Raji (cell line): ENCODE measurements around the gene SCT.

Experiments
- POLR2A ChIP-seq: IDR thresholded peaks from 2 replicates; pipeline ENCODE4 v1.6.1; 2011; ENCODE audit warnings: low read depth, low read length, control low read depth; ENCODE audit not compliant: insufficient read depth

SCT gene, protein sequence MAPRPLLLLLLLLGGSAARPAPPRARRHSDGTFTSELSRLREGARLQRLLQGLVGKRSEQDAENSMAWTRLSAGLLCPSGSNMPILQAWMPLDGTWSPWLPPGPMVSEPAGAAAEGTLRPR

DNA sequence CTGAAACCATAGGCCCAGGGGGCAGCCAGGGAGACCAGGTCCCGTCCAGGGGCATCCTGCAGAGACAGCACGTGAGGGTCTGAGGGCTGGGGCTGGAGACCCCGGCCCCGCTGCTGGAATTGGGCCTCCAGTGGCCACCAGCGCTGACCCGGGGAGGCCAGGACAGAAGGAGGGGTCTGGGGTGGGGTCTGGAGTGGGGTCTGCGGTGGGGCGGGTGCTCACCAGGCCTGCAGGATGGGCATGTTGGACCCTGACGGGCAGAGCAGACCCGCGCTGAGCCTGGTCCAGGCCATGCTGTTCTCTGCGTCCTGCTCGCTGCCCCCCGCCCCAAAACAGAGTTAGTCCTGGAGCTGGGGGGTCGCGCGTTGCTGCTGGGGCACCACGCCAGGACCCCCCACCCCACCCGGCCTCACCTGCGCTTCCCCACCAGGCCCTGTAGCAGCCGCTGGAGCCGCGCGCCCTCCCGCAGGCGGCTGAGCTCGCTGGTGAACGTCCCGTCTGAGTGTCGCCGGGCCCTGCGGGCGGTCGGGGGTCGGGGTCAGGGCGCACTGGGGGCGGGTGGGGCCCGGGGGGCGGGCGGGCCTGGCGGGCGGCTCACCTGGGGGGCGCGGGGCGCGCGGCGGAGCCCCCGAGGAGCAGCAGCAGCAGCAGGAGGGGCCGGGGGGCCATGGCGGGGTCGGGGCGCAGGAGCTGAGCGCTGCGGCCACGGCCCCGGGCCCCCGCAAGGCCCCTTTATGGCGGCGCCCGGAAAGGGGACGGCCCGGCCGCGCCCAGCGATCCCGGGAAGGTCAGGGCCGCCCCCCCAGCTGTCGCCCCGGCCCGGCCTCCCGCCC lies at the start of gene SCT:
SCT (minus strand) TSS at position 707 of the 833 bp plus-strand sequence; CDS start at position 669, 38 bp downstream.
- TF ChIP-seq POLR2A: no peak

DNA sequence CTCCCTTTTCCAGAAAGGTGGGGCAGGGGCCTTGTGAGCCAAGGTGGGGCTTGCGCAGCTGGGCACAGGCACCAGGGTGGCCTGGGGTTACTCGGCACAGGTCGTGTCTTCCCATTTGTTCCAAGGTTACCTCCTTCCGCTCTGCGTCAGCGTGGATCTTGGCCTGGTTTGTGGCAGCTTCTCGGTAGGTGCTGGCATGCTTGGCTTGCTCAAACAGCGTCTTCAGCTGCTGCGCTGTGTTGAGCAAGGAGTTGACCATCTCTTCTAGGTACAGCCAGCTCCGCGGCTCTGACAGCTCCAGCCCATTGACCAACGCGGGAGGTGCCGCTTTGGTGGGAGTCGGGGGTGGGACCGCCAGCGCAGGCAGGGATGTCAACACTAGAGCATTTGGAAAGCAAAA lies 47.4 kb upstream of the SCT start:
- no peak for TF ChIP-seq POLR2A

DNA sequence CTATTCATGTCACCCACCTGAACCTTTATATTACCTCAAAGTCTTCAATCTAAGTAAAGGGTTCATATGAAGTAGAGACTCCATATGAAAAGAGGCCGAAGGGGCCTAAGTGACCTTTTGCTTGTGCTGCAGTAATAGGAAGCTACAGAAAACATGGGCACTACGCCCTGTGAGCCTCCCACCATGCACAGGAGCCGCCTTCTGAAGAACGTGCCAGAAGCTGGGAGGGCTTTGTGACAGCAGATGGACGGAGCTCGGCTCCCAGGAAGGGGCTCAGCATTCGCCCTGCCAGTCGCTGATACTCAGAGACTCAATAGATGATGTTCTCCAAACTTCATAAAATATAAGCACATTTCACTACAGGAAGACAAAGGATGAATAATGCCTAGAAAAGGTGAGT lies 46.9 kb upstream of the SCT start:
- TF ChIP-seq POLR2A: no peak

DNA sequence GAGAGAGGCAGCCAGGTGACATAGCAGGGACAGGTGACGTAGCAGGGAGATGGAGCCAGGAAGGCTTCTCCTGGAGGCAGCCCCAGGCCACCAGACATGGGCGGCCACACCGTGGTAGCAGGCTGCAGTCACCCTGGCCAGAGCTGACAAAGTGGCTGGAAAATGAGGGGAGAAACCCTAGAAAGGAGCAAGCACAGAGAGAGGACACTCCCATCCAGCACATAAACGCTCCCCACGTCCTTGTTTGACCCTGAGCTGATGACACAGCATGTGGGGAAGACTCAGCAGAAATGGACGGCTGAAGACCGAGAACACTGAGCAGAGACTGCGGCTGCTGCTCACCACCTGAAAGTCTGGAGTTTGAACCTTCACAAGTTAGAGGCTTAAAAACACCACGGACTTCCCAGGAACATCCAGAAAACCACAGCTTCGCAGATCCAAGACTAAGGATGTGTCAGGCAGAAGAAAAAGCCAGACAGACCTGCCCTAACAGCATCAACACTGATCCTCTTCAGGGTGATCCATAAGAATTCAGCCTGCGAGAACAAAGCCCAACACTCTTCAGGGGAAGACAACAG lies 38.8 kb upstream of the SCT start:
- TF ChIP-seq POLR2A: no peak

DNA sequence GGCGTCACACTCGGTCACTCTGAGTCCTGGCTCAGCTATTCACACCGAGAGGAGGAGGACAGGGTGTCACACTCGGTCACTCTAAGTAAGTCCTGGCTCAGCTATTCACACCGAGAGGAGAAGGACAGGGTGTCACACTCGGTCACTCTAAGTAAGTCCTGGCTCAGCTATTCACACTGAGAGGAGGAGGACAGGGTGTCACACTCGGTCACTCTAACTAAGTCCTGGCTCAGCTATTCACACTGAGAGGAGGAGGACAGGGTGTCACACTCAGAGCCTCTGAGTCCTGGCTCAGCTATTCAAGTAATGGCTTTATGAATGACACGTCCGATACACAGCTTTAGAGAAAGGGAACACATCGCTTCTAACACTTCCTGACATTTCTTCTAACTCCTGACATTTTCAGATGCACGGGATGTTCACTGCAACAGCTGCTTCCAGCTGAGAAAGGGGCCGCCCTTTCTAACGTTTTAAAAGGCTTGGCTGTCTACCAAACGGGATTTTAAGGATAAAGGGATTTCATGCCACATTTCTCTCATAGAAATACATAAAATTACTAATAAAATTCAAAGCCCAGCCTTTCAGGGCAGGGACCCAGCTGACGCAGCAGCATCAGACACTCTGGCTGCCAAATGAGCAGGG lies 38.2 kb upstream of the SCT start:
- no peak for TF ChIP-seq POLR2A

DNA sequence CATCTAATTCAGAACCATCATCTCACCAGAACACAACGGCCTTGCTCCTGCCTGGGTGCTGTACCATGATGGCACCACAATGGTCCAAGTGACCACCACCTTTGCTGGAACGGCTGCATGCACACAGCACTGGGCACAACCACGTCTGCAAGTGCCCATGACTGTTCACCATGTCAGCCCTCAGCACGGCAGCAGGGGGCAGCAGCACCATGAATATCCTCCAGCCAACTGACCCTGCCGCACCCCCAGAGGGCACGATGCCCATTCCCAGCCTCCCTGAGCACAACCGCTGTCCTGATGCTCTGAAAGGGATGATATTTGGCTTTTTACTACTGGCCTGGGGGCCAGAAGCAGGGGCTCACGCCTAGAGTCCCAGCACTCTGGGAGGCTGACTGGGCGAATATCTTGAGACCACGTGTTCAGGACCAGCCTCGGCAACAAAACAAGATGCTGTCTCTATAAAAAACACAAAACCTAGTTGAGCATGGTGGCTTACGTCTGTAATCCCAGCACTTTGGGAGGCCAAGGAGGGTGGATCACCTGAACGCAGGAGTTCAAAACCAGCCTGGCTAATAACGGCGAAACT lies 35.8 kb upstream of the SCT start:
- TF ChIP-seq POLR2A: no peak

DNA sequence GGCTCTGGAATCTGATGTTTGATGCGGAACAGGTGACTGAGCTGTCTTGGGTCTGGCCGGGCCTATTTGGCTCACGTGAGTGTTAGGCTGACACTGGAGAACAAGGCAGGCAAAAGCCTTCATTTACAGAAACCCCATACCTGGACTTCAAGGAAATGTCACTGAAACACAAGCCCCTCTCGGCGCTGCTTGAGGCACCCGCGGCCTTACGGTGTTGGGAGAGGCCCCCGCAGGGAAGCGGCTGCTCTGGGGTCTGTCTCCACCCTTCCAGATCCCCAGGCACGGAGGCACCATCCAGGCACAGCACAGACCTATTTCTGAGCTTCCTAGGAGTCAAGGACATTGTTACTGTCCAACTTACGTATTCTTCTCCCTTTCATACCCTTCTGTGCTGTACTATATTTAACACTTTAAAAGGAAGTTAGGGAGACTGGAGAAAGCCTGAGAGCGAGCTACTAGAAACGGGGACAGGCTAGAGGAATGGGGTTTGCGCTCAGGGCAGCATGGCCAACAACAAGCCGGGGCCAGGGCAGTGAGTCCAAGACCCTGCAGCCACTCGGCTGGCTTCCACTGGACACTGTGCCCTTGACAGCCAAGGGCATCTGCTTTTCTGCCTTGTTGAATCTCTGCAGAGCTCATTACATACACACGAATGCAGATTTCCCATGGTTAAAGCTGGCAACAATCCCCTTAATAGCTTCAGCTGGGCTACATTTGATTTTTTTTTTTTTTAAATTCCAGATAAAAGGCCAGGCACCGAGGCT lies 33.9 kb upstream of the SCT start:
- no peak for TF ChIP-seq POLR2A

DNA sequence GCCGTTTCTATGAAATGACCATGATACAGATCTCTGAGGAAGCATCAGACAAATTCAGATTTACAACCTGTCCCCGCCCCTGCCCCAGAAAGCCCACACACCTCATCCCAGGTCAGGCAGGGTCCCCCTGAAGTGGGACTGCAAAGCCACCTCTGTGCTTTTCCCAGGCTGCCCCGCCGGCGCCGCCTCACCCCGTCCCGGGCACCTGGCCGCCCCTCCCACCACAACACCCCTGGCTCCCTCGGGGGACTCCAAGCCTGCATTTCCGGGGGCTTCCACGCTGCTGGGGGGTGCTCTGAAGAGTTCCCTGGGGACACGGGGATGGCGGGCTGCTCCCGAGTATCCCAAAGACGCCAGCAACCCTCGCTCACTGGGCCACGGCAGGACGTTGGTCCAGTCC lies 33.3 kb upstream of the SCT start:
- TF ChIP-seq POLR2A: no peak

DNA sequence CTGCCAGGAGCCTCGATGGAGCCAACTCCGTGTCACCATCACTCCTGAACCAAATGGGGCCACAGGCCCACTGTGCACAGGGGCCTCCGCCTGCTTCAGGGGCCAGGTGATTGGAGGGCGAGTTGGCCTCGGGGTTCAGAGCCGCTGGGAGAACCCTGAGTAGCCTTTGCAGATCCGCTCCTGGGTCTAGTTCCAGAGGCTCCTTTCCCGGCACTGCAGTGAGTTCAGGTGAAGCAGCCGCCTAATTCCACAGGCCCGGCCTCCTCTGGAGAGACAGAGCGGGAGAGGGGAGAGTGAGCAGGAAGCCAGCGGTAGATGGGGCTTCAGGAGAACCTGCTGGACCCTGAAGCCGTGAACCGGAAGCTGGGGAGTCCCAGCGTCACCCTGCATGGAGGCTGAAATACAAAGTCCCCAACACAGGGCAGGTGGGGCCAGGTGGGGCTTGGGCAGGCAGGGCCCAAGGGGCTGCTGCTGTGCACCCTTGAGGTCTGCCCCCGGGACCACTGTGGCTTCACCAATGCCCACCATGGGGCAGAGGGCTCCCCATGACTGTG lies 32.6 kb upstream of the SCT start:
- TF ChIP-seq POLR2A: no peak

DNA sequence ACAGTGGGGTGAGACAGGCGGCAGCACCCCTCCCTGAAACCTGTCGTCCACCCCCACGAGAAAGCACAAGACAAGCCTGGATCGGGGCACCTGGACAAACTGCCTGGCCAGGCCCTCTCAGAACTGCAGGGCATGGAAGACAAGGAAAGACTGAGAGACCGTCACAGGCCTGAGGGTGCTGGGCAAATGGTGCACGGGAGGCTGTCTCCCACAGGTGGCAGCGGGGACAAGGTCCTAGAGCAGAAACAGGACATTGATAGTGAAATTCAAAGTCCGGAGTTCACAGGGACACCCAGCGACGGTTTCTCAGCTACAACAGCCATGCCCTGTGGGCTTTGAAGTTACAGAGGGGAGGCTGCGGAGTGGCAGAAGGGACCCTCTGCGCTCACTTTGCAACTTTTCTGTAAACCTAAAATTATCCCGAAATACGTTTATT lies 30.7 kb upstream of the SCT start:
- no peak for TF ChIP-seq POLR2A

DNA sequence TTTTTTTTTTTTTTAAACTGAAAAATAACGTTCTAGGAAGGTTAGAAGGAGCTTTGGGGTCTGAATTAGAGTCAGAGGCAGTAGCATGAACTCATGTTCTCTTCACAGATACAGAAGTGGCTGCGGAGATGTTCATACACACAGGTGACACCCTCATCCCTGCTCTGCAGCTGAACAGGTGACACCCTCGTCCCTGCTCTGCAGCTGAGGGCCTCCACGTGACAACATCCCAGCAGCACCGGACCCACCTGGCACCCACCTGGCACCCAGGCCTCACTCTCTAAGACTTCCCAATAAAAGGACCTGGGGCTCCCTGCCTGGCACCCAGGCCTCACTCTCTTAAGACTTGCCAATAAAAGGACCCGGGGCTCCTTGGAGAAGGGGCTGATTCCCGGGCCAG lies 29.9 kb upstream of the SCT start:
- no peak for TF ChIP-seq POLR2A

DNA sequence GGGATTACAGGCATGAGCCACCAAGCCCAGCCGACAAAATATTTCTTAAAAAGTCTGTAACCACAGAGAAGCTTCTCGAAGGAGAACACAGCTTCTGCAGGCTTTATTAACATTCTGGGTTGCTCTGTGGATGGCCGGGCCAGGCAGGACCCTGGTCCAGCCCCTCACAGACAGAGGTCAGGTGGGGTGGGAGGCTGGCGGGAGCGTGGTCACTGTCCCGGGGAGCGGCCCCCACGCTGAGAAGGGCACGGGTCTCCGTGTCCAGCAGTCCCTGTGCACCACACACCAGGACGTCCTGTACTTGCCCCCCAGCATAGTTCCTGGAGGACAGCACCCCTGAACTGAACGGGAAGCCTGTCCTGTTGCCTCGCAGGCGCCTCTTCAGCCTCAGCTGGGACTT lies 29.4 kb upstream of the SCT start:
- TF ChIP-seq POLR2A: no peak

DNA sequence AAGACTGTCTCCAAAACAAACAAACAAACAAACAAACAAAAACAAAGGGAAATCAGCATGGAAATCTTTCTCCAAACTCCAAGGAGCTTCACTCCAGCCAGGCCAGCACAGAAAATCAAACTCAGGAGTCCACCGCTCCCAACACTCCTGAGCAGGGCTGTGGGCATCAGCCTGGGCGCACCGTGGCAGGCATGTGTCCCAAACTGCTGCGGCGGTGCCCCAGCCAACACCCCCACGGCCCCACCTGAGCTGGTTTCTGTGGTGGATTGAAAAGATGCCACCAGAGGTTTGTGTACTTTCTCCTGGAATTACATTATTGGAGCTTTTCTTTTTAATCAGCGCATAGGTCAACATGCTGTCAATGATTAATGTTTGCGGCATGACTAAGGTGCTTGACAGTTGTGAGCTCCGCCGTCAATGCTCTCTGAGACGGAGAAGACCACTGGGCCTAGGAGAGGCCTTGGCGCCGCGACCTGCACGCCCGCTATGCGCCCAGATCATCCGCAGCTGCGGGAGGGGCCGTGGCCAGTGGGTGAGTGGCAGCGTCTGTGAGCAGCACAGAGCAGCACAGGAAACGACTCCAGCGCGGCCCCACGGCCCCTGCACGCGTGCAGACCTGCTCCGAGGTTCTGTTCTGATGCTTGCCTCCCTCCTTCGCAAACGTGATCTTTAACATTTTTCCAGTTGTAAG lies 28.2 kb upstream of the SCT start:
- TF ChIP-seq POLR2A: no peak

DNA sequence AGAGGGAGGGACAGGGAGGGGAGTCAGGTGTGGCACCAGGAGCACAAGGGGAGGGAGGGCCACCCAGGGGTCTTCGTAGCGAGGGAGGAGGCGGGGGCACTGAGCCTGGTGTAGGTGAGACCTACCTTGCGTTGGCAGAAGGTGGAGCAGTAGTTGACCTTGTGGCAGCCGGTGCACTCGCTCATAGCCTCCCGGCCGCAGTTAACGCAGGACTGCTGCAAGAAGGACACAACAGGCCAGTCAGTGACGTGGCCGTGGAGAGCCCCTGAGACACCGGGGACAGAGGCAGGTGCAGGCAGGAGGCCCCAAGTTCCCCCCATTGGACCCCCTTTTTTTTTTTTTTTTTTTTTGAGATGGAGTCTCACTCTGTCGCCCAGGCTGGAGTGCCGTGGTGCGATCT lies 26.9 kb upstream of the SCT start:
- TF ChIP-seq POLR2A: no peak
